Spleen (tissue), 11 donors: Measurements from ENCODE around the gene TMPRSS6. TPM values are rescaled to one million over a fixed set of nuclear protein-coding genes. Genes with fewer than 3 reads are reported as not detected.

ENCODE experiments used
- DNase-seq: peaks from one replicate; pipeline ENCODE4 v3.0.0-alpha.2; 2020
- H3K27ac ChIP-seq, 8 donors: fragments of 200-600 bp; sonication (generic) in 7 of 8; 1 replicate in 4 of 8; 2 replicates in 4 of 8; pipeline versions ENCODE4 v1.5.0 to v1.8.0; 2016 to 2021; ENCODE audit warnings: inconsistent platforms in 4 of 8, mild to moderate bottlenecking in 4 of 8, moderate library complexity in 1 of 8
- H3K27me3 ChIP-seq, 7 donors: fragments of 200-600 bp; sonication (generic) in 6 of 7; replicated peaks in 1 of 7; 1 replicate in 4 of 7; 2 replicates in 3 of 7; pipeline versions ENCODE4 v1.5.0 to v1.8.0; 2016 to 2021; ENCODE audit warnings: inconsistent platforms in 3 of 7, mild to moderate bottlenecking in 1 of 7
- H3K36me3 ChIP-seq, 6 donors: fragments of 200-600 bp; sonication (generic) in 5 of 6; 1 replicate in 4 of 6; 2 replicates in 2 of 6; pipeline versions ENCODE4 v1.5.0 to v1.8.0; 2016 to 2021; ENCODE audit warnings: inconsistent platforms in 2 of 6
- H3K4me1 ChIP-seq, 6 donors: fragments of 200-600 bp; sonication (generic) in 5 of 6; 1 replicate in 3 of 6; 2 replicates in 3 of 6; pipeline versions ENCODE4 v1.5.0 to v1.8.0; 2016 to 2021; ENCODE audit warnings: inconsistent platforms in 3 of 6
- H3K4me3 ChIP-seq, 8 donors: fragments of 200-600 bp; sonication (generic) in 7 of 8; 1 replicate in 4 of 8; 2 replicates in 4 of 8; pipeline versions ENCODE4 v1.5.0 to v1.8.0; 2016 to 2021; ENCODE audit warnings: inconsistent platforms in 4 of 8, mild to moderate bottlenecking in 4 of 8, moderate library complexity in 2 of 8
- H3K9me3 ChIP-seq, 8 donors: fragments of 200-600 bp; sonication (generic) in 7 of 8; 1 replicate in 4 of 8; 2 replicates in 4 of 8; pipeline versions ENCODE4 v1.5.0 to v1.8.0; 2016 to 2021; ENCODE audit warnings: inconsistent platforms in 4 of 8
- POLR2A ChIP-seq, 3 donors: fragments of 450-650 bp; IDR thresholded peaks; one replicate each; pipeline ENCODE4 v1.5.1; 2017; ENCODE audit warnings: antibody characterized with exemption in 3 of 3, mild to moderate bottlenecking in 1 of 3
- POLR2AphosphoS5 ChIP-seq, 3 donors: sonication (generic); formaldehyde crosslinking; IDR thresholded peaks; one replicate each; pipeline ENCODE4 v1.5.1; 2017; ENCODE audit warnings: antibody characterized with exemption in 3 of 3
- WGBS, 5 donors: extraction: QIAGEN DNeasy Blood & Tissue Kit in 3 of 5; methylation state at CpG; one replicate each; pipeline versions ENCODE4 v1.1.5 to v1.1.7; 2013 to 2018; 5-methylcytosine and 5-hydroxymethylcytosine counted together
- intact Hi-C: fragments of 100-400 bp; cut with DNase I; formaldehyde crosslinking; loops from one replicate; pipeline ENCODE4 v1.15.0; 2023; ENCODE audit warnings: low total_unique reads
- polyA plus RNA-seq, 3 donors: library from polyadenylated mRNA; stranded (reverse); fragments of 200-250 nt; gene quantifications; one replicate each; pipeline ENCODE4 v1.2.1, GENCODE V29; 2013
- total RNA-seq, 7 donors: library from RNA; depleted of rRNA in 3 of 7; stranded (reverse); fragments of >200 nt in 3 of 7; fragmentation: NEBNext Ultra II Directional in 4 of 7; extraction: Animal tissue kit (Norgen Biotek cat#: 25700) in 4 of 7; gene quantifications; one replicate each; pipeline versions ENCODE4 v1.1.0 to v1.2.1, GENCODE V29; 2016 to 2021
- TF ChIP-seq, protein P1 (sequence below), 11 experiments: fragments of 200-600 bp in 7 of 11; fragments of 450-650 bp in 4 of 11; sonication (generic) in 4 of 11; IDR thresholded peaks in 8 of 11; conservative IDR thresholded peaks in 3 of 11; 1 replicate in 7 of 11; 2 replicates in 4 of 11; pipeline versions ENCODE4 v1.4.0 to v1.8.0; 2016 to 2021; ENCODE audit warnings: antibody characterized with exemption in 11 of 11, inconsistent platforms in 4 of 11, mild to moderate bottlenecking in 1 of 11
- donor health status: healthy with polysubstance abuse.
- donor health status: DM: no; HTN: no; CAD: no; lungs with moderate emphysema.
- donor health status: DM: no; HTN: no; CAD: no.
- donor health status: Bipolar disorder and iron deficiency.
- donor health status: healthy.
- donor health status: DM: no; HTN: no; CAD: no.
- donor health status: DM: yes; HTN: yes; CAD: no.

Gene TMPRSS6
- total and polyA plus RNA-seq, 10 donors: 0.09 to 0.55 (median 0.28) TPM; not detected in 5

DNA sequence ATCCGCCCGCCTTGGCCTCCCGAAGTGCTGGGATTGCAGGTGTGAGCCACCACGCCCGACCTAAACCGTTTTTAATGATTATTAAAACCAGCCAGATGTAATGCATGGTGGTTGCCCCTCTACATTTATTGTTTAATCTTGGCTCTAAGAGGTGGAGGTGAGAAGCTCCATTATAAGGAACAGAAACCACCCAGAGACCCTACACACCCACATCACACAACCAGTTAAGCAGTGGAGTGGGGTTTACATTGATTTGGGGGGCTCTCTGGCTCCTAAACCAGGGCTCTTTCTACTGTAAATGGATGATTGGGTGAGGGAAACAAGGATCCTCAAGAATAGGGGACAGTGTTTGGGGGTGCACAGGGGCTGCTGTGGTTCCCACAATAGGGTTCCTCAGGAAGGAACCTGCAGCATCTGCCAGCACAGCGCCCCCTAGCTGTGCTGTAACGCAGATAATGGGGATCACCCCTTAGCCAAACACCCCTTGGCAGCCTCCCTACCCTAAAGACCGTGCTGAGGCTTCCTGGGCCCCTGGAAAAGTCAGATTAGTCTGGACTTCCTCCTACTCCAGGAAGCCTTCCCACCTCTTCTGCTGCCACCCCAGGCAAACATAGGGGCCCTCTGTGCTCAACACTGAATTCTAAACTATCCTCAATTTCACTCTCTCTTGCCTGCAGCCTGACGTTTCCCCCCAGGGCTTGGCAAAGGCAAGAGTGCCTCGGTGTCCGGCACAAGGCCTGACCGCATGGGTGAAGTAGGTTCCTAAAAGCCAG is 87.6 kb downstream of the TMPRSS6 start:
- Histone ChIP-seq H3K4me3 (no peak overlapping the region), H3K27ac (no peak overlapping the region), H3K27me3 (peaks cover 0 to 6% (median 0%) of the 10 kb centered on the region in 7 donors), H3K4me1 (peaks cover 5 to 64% (median 43%) of the 10 kb centered on the region in 6 donors), H3K36me3 (peaks cover 0 to 32% (median 6%) of the 10 kb centered on the region in 6 donors), H3K9me3 (no peaks in the 10 kb centered on the region)
- WGBS, 5 donors: 63 to 72% (median 70%) methylated on average over 13 of the region's 13 CpGs
- intact Hi-C loops: no loop called here
- TF ChIP-seq, protein P1, sequence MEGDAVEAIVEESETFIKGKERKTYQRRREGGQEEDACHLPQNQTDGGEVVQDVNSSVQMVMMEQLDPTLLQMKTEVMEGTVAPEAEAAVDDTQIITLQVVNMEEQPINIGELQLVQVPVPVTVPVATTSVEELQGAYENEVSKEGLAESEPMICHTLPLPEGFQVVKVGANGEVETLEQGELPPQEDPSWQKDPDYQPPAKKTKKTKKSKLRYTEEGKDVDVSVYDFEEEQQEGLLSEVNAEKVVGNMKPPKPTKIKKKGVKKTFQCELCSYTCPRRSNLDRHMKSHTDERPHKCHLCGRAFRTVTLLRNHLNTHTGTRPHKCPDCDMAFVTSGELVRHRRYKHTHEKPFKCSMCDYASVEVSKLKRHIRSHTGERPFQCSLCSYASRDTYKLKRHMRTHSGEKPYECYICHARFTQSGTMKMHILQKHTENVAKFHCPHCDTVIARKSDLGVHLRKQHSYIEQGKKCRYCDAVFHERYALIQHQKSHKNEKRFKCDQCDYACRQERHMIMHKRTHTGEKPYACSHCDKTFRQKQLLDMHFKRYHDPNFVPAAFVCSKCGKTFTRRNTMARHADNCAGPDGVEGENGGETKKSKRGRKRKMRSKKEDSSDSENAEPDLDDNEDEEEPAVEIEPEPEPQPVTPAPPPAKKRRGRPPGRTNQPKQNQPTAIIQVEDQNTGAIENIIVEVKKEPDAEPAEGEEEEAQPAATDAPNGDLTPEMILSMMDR (IDR thresholded peaks at IDR 0.05 in 8 of 11, conservative IDR thresholded peaks at IDR 0.05 in 3 of 11): peak in 10 of 11 experiments; percentile 37 to 86 (median 74)
- no peak for TF ChIP-seq POLR2AphosphoS5 (IDR thresholded peaks at IDR 0.05)
- no peak for TF ChIP-seq POLR2A (IDR thresholded peaks at IDR 0.05)
- peak; percentile 89 for DNase-seq

DNA sequence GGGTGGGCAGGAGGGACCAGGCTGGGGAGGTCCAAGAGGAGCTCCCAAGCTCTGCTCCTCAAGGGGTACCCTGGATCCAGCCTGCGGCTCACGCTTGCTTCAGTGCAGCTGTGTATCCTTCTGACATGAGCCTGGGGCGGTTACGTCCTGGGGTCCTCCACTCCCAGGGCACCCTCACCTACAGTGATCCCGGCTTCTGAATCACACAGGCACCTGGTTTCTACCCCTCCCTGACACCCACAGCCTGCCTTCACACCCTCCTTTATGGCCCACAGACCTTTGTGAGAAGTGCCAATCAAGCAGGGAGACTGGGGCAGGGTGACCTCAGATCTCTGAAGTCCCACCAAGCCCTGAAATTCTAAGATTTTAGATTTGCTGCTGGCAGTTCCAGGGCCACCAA is 88.5 kb downstream of the TMPRSS6 start:
- 93 to 98% (median 94%) methylated on average over 5 of the region's 5 CpGs for WGBS, 5 donors
- peak overlapping the region in 1 of 8 donors; percentile 94 for H3K4me3 ChIP-seq
- H3K9me3 ChIP-seq: no peaks in the 10 kb centered on the region
- peaks cover 0 to 6% (median 0%) of the 10 kb centered on the region in 7 donors for H3K27me3 ChIP-seq
- peaks cover 0 to 23% (median 6%) of the 10 kb centered on the region in 6 donors for H3K36me3 ChIP-seq
- peaks cover 5 to 72% (median 46%) of the 10 kb centered on the region in 6 donors for H3K4me1 ChIP-seq
- intact Hi-C loops: no loop called here
- no peak for DNase-seq
- H3K27ac ChIP-seq: no peak overlapping the region
- no peak for TF ChIP-seq POLR2AphosphoS5 (IDR thresholded peaks at IDR 0.05)
- TF ChIP-seq POLR2A (IDR thresholded peaks at IDR 0.05): no peak
- TF ChIP-seq, protein P1 (IDR thresholded peaks at IDR 0.05 in 8 of 11, conservative IDR thresholded peaks at IDR 0.05 in 3 of 11): no peak

DNA sequence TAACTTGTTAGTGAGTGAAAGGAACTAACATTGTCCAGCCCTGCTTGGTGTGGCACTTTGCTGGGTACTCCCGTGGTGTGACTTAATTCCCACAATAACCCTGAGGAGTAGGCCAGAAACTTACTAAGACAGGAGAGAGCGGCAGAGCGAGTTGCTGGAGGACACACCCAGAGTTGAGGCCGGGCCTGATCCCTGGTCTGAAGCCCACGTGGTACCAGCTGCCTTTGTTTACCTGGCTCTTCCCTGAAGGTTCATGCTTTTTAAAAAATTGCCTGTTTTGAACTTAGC is 89.4 kb downstream of the TMPRSS6 start:
- H3K27me3 ChIP-seq: peaks cover 0 to 6% (median 0%) of the 10 kb centered on the region in 7 donors
- WGBS, 5 donors: 3 to 7% (median 3%) methylated on average over 5 of the region's 5 CpGs
- no peak for DNase-seq

More for the DNA sequence above, 89.4 kb downstream of the TMPRSS6 start:
- H3K27ac ChIP-seq: peak overlapping the region in 7 of 8 donors; percentile 51 to 87 (median 84)
- intact Hi-C loops: no loop called here
- H3K9me3 ChIP-seq: no peaks in the 10 kb centered on the region
- H3K4me3 ChIP-seq: peak overlapping the region; percentile 60 to 94 (median 68)
- H3K4me1 ChIP-seq: peaks cover 5 to 65% (median 43%) of the 10 kb centered on the region in 6 donors
- H3K36me3 ChIP-seq: peaks cover 0 to 14% (median 3%) of the 10 kb centered on the region in 6 donors
- TF ChIP-seq POLR2AphosphoS5 (IDR thresholded peaks at IDR 0.05): no peak
- TF ChIP-seq, protein P1 (IDR thresholded peaks at IDR 0.05 in 8 of 11, conservative IDR thresholded peaks at IDR 0.05 in 3 of 11): no peak
- no peak for TF ChIP-seq POLR2A (IDR thresholded peaks at IDR 0.05)
